ENCODE measurements around the gene LRRC56. TPM values are rescaled to one million over a fixed set of nuclear protein-coding genes. Genes with fewer than 3 reads are reported as not detected.

LRRC56 gene
- polyA plus RNA-seq, 1 donor (not counting 4 experiments of a cell fraction or from before 2014, with no cell fraction given), result 0.28 TPM

- Histone ChIP-seq H3K4me1 (ENCODE audit: control insufficient read depth, extremely low read depth, insufficient read depth, low read length) (peaks cover 36% of the 10 kb centered on the region), H4K20me1 (ENCODE audit: control insufficient read depth, extremely low read depth, insufficient read depth, low read length) (no peaks in the 10 kb centered on the region), H2AFZ (ENCODE audit: control insufficient read depth, low read length) (no peak overlapping the region), H3K4me2 (ENCODE audit: control insufficient read depth, extremely low read depth, insufficient read depth, low read depth, low read length) (peak overlapping the region; percentile 90), H3K36me3 (ENCODE audit: control insufficient read depth in 2 of 2, extremely low read depth in 1 of 2, insufficient read depth in 2 of 2, low read length in 2 of 2) (peaks cover 13 to 14% of the 10 kb centered on the region in 2 experiments), H3K9me1 (ENCODE audit: control insufficient read depth, extremely low read depth, insufficient read depth, low read length) (no peaks in the 10 kb centered on the region), H3K27ac (ENCODE audit: control insufficient read depth, insufficient read depth, low read length) (peak overlapping the region; percentile 75), H3K4me3 (ENCODE audit: control insufficient read depth in 2 of 3, extremely low read depth in 1 of 3, insufficient read depth in 2 of 3, low read depth in 1 of 3, low read length in 3 of 3) (peak overlapping the region; percentile 46 to 70 (median 69)), H3K79me2 (ENCODE audit: control insufficient read depth, insufficient read depth, low read length) (peaks cover 32% of the 10 kb centered on the region), H3K27me3 (ENCODE audit: control insufficient read depth, extremely low read depth, insufficient read depth, low read length) (no peaks in the 10 kb centered on the region), H3K9ac (ENCODE audit: control insufficient read depth, extremely low read depth, insufficient read depth, low read length) (peak overlapping the region; percentile 87), H3K9me3 (ENCODE audit: control insufficient read depth, low read depth, low read length) (no peaks in the 10 kb centered on the region)
- DNase-seq (ENCODE audit: low read depth, low spot score) (no peak), FAIRE-seq (no peak)
- TF ChIP-seq CTCF (optimal IDR thresholded peaks at IDR 0.05 in 1 of 3, IDR thresholded peaks at IDR 0.05 in 1 of 3, conservative IDR thresholded peaks at IDR 0.05 in 1 of 3; ENCODE audit: extremely low read depth in 1 of 3, insufficient read depth in 2 of 3, low read length in 3 of 3) (no peak), EZH2 (IDR thresholded peaks at IDR 0.05; ENCODE audit: low read length) (no peak)
- dilution Hi-C loops (cut with MboI; ENCODE audit: extremely low pct_ligation_motif_present, low sequenced_read_pairs), result no loop called here
These were observed 29.4 kb upstream of the LRRC56 start for GRCh38 chr11:507727-508515.

DNA sequence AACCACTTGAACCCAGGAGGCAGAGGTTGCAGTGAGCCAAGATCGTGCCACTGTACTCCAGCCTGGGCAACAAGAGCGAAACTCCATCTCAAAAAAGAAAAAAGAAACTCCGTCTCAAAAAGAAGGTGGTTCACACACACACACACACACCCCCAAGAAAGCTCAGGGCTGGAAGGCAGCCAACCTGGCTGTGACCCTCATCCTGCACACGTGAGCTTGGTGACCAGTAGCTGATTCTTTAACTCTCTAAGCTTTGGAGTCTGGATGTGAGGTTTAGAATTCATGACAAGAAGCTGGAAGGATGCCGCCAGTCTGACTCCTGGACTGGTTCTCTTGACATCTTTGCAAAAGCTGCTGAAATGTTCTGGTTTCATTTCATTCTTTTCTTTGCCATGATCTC is 28.4 kb upstream of the LRRC56 start:
- dilution Hi-C loops (cut with MboI; ENCODE audit: extremely low pct_ligation_motif_present, low sequenced_read_pairs), result no loop called here
- H3K27me3 ChIP-seq (ENCODE audit: control insufficient read depth, extremely low read depth, insufficient read depth, low read length), result no peaks in the 10 kb centered on the region
- peaks cover 23% of the 10 kb centered on the region for H3K79me2 ChIP-seq (ENCODE audit: control insufficient read depth, insufficient read depth, low read length)
- no peak for FAIRE-seq
- H3K9me3 ChIP-seq (ENCODE audit: control insufficient read depth, low read depth, low read length), result no peaks in the 10 kb centered on the region
- H2AFZ ChIP-seq (ENCODE audit: control insufficient read depth, low read length), result no peak overlapping the region
- DNase-seq (ENCODE audit: low read depth, low spot score), result no peak
- TF ChIP-seq CTCF (optimal IDR thresholded peaks at IDR 0.05 in 1 of 3, IDR thresholded peaks at IDR 0.05 in 1 of 3, conservative IDR thresholded peaks at IDR 0.05 in 1 of 3; ENCODE audit: extremely low read depth in 1 of 3, insufficient read depth in 2 of 3, low read length in 3 of 3), result no peak
- TF ChIP-seq EZH2 (IDR thresholded peaks at IDR 0.05; ENCODE audit: low read length), result no peak
- peaks cover 13 to 14% of the 10 kb centered on the region in 2 experiments for H3K36me3 ChIP-seq (ENCODE audit: control insufficient read depth in 2 of 2, extremely low read depth in 1 of 2, insufficient read depth in 2 of 2, low read length in 2 of 2)
- no peak overlapping the region for H3K4me3 ChIP-seq (ENCODE audit: control insufficient read depth in 2 of 3, extremely low read depth in 1 of 3, insufficient read depth in 2 of 3, low read depth in 1 of 3, low read length in 3 of 3)
- no peak overlapping the region for H3K27ac ChIP-seq (ENCODE audit: control insufficient read depth, insufficient read depth, low read length)
- H3K4me2 ChIP-seq (ENCODE audit: control insufficient read depth, extremely low read depth, insufficient read depth, low read depth, low read length), result no peak overlapping the region
- no peaks in the 10 kb centered on the region for H4K20me1 ChIP-seq (ENCODE audit: control insufficient read depth, extremely low read depth, insufficient read depth, low read length)
- peaks cover 26% of the 10 kb centered on the region for H3K4me1 ChIP-seq (ENCODE audit: control insufficient read depth, extremely low read depth, insufficient read depth, low read length)
- no peak overlapping the region for H3K9ac ChIP-seq (ENCODE audit: control insufficient read depth, extremely low read depth, insufficient read depth, low read length)
- no peaks in the 10 kb centered on the region for H3K9me1 ChIP-seq (ENCODE audit: control insufficient read depth, extremely low read depth, insufficient read depth, low read length)
